Activated B cell treated with CpG ODN at 0.5 μM for 24 hours (primary cell): ENCODE data around the gene TJP3. TPM values are rescaled to one million over a fixed set of nuclear protein-coding genes. Genes with fewer than 3 reads are reported as not detected.

Experiments used
- ATAC-seq: fragments of 200-7000 bp; cut with Tn5 transposase; one replicate; pipeline ENCODE4 v1.10.0; 2021; ENCODE audit warnings: low read depth, mild to moderate bottlenecking, moderate library complexity
- CTCF ChIA-PET: fragments of 350-600 bp; sonication (Branson Sonifier 250); formaldehyde crosslinking; loops from one replicate; lab custom pipeline; 2021; ENCODE audit warnings: antibody characterized with exemption; lab: Charles Lee
- POLR2A ChIA-PET: fragments of 350-600 bp; sonication (Branson Sonifier 250); formaldehyde crosslinking; loops from one replicate; lab custom pipeline; 2021; ENCODE audit warnings: antibody characterized with exemption; lab: Charles Lee
- DNase-seq: peaks from one replicate; pipeline ENCODE4 v3.0.0; 2022
- H3K27ac Mint-ChIP-seq: one replicate; pipeline ENCODE4 v1.8.0; 2020; ENCODE audit warnings: mixed read lengths
- H3K27me3 Mint-ChIP-seq: one replicate; pipeline ENCODE4 v1.8.0; 2021; ENCODE audit warnings: mixed read lengths
- H3K36me3 Mint-ChIP-seq: one replicate; pipeline ENCODE4 v1.8.0; 2021; ENCODE audit warnings: low read depth, mixed read lengths
- H3K4me1 Mint-ChIP-seq: one replicate; pipeline ENCODE4 v1.8.0; 2021; ENCODE audit warnings: mixed read lengths
- H3K4me3 Mint-ChIP-seq: one replicate; pipeline ENCODE4 v1.8.0; 2020; ENCODE audit warnings: mild to moderate bottlenecking, mixed read lengths
- H3K9me3 Mint-ChIP-seq: one replicate; pipeline ENCODE4 v1.8.0; 2020; ENCODE audit warnings: mixed read lengths
- intact Hi-C: fragments of 100-400 bp; cut with micrococcal nuclease; formaldehyde crosslinking; loops from one replicate; pipeline ENCODE4 v1.15.1; 2024
- total RNA-seq: library from RNA; stranded (reverse); gene quantifications from 2 replicates; pipeline ENCODE4 v1.2.3, GENCODE V29; 2022
- TF ChIP-seq, protein P1 (sequence below): fragments of 200-600 bp; IDR thresholded peaks from one replicate; pipeline ENCODE4 v1.8.0; 2022; ENCODE audit warnings: antibody characterized with exemption, mild to moderate bottlenecking

Gene TJP3
- total RNA-seq, 1 donor from 2014 or later: 0.86 TPM

- ATAC-seq (no peak), DNase-seq (no peak)
- Mint-ChIP-seq H3K36me3 (no peaks in the 10 kb centered on the region), H3K4me3 (peak overlapping the region; percentile 48), H3K9me3 (peaks cover 8% of the 10 kb centered on the region), H3K4me1 (peaks cover 21% of the 10 kb centered on the region), H3K27ac (peak overlapping the region; percentile 46), H3K27me3 (peaks cover 5% of the 10 kb centered on the region)
- ChIA-PET POLR2A (interaction anchor here (0.5 to 0.8 kb wide), 4 partner anchors 23 to 808 kb away, joined by 4 to 15 read pairs (median 6); partner anchors contain the start of gene UBXN6), CTCF (no interaction called here)
- TF ChIP-seq, protein P1, sequence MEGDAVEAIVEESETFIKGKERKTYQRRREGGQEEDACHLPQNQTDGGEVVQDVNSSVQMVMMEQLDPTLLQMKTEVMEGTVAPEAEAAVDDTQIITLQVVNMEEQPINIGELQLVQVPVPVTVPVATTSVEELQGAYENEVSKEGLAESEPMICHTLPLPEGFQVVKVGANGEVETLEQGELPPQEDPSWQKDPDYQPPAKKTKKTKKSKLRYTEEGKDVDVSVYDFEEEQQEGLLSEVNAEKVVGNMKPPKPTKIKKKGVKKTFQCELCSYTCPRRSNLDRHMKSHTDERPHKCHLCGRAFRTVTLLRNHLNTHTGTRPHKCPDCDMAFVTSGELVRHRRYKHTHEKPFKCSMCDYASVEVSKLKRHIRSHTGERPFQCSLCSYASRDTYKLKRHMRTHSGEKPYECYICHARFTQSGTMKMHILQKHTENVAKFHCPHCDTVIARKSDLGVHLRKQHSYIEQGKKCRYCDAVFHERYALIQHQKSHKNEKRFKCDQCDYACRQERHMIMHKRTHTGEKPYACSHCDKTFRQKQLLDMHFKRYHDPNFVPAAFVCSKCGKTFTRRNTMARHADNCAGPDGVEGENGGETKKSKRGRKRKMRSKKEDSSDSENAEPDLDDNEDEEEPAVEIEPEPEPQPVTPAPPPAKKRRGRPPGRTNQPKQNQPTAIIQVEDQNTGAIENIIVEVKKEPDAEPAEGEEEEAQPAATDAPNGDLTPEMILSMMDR: no peak
- intact Hi-C loops: no loop called here
These were observed 81.0 kb downstream of the TJP3 start for GRCh38 chr19:3788996-3789778.

GRCh38 chr19:3790209-3790734, 82.1 kb downstream of the TJP3 start:
- ChIA-PET POLR2A (interaction anchor here (0.7 kb wide), 2 partner anchors 24 to 198 kb away, joined by 3 to 8 read pairs; no protein-coding TSS in a partner anchor), CTCF (no interaction called here)
- H3K27ac Mint-ChIP-seq: no peak overlapping the region
- no peaks in the 10 kb centered on the region for H3K36me3 Mint-ChIP-seq
- H3K4me3 Mint-ChIP-seq: no peak overlapping the region
- TF ChIP-seq, protein P1: no peak
- DNase-seq: no peak
- intact Hi-C loops: no loop called here
- peaks cover 1% of the 10 kb centered on the region for H3K27me3 Mint-ChIP-seq
- peaks cover 8% of the 10 kb centered on the region for H3K9me3 Mint-ChIP-seq
- no peak for ATAC-seq
- H3K4me1 Mint-ChIP-seq: peaks cover 11% of the 10 kb centered on the region

- Mint-ChIP-seq H3K27me3 (peaks cover 1% of the 10 kb centered on the region), H3K9me3 (peaks cover 8% of the 10 kb centered on the region), H3K4me3 (no peak overlapping the region), H3K4me1 (peaks cover 8% of the 10 kb centered on the region), H3K36me3 (no peaks in the 10 kb centered on the region), H3K27ac (no peak overlapping the region)
- ChIA-PET CTCF (no interaction called here), POLR2A (no interaction called here)
- DNase-seq: no peak
- intact Hi-C loops: no loop called here
- TF ChIP-seq, protein P1: no peak
- ATAC-seq: no peak
These were observed 82.8 kb downstream of the TJP3 start for GRCh38 chr19:3790941-3791340.

DNA sequence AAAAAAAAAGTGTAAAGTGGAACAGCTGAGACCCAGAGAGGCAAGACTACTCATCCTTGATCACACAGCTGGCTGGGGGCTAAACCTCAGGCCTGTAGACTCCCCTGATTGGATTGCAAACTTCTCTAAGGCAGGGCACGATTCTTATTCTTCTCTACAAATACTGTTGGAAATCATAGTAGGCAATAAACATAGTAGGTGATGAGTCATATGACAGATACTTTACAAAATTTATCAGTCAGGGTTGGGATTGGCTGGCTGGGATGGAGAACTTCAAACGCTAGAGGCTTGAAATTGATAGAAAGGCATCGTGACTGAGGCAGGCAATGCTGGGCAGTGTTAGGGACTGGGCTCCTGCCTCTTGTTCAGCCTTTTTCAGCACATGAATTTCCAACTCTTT, 83.9 kb downstream of the TJP3 start:
- ChIA-PET CTCF (no interaction called here), POLR2A (interaction anchor here (0.6 kb wide), 1 partner anchor 133 kb away, joined by 3 read pairs; no protein-coding TSS in a partner anchor)
- Mint-ChIP-seq H3K9me3 (peaks cover 14% of the 10 kb centered on the region), H3K4me3 (no peak overlapping the region), H3K27me3 (peaks cover 1% of the 10 kb centered on the region), H3K36me3 (no peaks in the 10 kb centered on the region), H3K27ac (no peak overlapping the region), H3K4me1 (peaks cover 6% of the 10 kb centered on the region)
- ATAC-seq (no peak), DNase-seq (no peak)
- TF ChIP-seq, protein P1: no peak
- intact Hi-C loops: no loop called here

DNA sequence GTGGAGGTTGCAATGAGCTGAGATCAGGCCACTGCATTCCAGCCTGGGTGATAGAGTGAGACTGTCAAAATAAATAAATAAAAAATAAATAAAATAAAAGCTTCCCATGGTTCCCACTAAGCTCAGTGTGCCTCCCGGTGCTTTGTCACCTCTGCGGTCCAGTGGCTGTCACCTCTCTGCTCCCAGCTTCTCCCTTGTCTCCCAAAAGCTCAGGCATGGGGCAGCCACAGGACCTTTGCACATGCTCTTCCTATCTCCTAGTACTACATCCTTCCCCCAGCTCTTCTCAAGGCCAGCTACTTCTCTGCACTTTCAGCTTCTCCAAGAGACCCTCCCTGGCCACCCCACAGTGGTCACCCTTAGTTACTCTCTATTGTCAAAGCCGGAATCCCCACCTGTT, 85.6 kb downstream of the TJP3 start:
- Mint-ChIP-seq H3K9me3 (peaks cover 14% of the 10 kb centered on the region), H3K27me3 (peaks cover 1% of the 10 kb centered on the region), H3K4me3 (no peak overlapping the region), H3K36me3 (no peaks in the 10 kb centered on the region), H3K27ac (no peak overlapping the region), H3K4me1 (peaks cover 8% of the 10 kb centered on the region)
- intact Hi-C loops: no loop called here
- CTCF ChIA-PET: interaction anchor here (0.6 kb wide), 1 partner anchor 1056 kb away, joined by 3 read pairs; no protein-coding TSS in a partner anchor
- TF ChIP-seq, protein P1: no peak
- POLR2A ChIA-PET: interaction anchor here (0.7 kb wide), 1 partner anchor 1253 kb away, joined by 3 read pairs; no protein-coding TSS in a partner anchor
- ATAC-seq (no peak), DNase-seq (no peak)
